Raji (cell line): ENCODE measurements around the gene PEX7.

Experiments
- POLR2A ChIP-seq: IDR thresholded peaks from 2 replicates; pipeline ENCODE4 v1.6.1; 2011; ENCODE audit warnings: low read depth, low read length, control low read depth; ENCODE audit not compliant: insufficient read depth

PEX7 gene

GRCh38 chr6:136809091-136809860 lies 13.1 kb upstream of the PEX7 start:
- TF ChIP-seq POLR2A = no peak

DNA sequence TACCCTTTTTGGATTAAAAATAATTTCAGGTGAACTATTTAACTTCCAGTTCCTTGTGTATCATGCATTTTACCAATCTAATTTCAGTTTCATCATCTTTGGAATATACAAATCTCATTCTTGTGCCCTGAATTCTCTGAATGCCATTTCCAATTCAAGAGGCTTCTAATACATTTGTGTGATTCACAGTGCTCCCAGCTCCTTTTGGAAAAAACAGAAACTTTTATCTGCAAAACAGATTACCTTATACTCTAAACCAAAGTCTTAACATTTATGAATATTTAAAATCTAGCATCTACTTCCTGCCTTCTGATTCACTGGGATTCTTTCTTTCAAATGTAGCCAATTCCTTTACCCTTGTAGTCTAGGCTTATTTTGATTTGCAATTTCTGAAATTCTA lies 11.1 kb upstream of the PEX7 start:
- TF ChIP-seq POLR2A = no peak

DNA sequence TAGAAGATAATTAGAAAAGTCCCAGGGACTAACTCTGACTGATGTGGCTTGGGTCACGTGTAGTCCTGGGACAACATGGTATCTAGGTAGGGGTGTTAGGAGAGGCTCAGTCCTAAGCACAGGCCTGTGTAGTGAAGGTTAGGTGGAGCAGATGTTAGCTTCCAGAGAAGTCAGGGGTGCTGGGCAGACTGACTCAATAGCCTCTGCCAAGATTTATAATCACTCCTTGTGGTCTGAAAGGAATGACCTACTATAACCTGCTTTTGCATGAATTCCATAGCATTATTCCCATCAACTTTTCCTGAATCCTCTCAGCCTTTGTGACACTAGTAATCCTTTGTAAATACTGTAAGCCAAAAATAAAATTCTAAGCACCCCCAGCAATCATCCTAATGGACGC lies 10.2 kb upstream of the PEX7 start:
- no peak for TF ChIP-seq POLR2A

- no peak for TF ChIP-seq POLR2A
Observed at GRCh38 chr6:136816656-136817055, 5.7 kb upstream of the PEX7 start.

GRCh38 chr6:136820561-136820960 lies 1.8 kb upstream of the PEX7 start:
- TF ChIP-seq POLR2A = no peak

DNA sequence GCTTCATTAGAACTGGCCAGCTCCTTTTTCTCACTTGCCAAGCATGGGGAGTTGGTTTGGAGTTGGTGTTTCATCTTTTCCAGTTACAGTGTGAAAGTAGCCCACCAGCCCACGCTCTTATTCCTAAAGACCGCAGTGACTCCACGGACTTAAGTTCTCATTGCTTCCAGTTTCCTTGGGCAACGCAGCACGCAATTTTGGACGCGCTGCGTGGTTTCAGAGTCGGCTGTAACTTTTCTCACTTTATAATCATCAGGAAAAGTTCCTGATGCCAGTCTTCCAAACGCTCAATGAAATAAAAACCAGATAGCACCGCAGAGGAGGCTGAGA lies 381 bp upstream of the PEX7 start:
- no peak for TF ChIP-seq POLR2A

- no peak for TF ChIP-seq POLR2A
Observed at GRCh38 chr6:136823128-136823660, 802 bp downstream of the PEX7 start.

GRCh38 chr6:136826216-136826615 lies 3.8 kb downstream of the PEX7 start:
- no peak for TF ChIP-seq POLR2A

GRCh38 chr6:136831873-136832562 lies 9.6 kb downstream of the PEX7 start:
- no peak for TF ChIP-seq POLR2A

- no peak for TF ChIP-seq POLR2A
Observed at GRCh38 chr6:136840276-136841001, 18.0 kb downstream of the PEX7 start.

- TF ChIP-seq POLR2A = no peak
Observed at GRCh38 chr6:136843210-136843609, 20.8 kb downstream of the PEX7 start.

DNA sequence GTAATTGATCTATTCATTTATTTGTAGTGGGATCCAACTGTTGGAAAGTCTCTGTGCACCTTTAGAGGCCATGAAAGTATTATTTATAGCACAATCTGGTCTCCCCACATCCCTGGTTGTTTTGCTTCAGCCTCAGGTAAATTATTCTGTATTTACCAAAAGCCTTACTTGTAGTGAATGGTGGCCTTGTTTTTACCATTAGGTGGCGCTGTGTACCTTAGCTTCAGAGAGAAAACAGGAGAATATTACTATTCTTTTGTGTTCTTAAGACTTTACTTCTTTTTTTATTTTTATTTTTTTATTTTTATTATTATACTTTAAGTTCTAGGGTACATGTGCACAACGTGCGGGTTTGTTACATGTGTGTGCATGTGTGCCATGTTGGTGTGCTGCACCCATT lies 23.7 kb downstream of the PEX7 start:
- TF ChIP-seq POLR2A = no peak

GRCh38 chr6:136859430-136859829 lies 37.0 kb downstream of the PEX7 start:
- no peak for TF ChIP-seq POLR2A

DNA sequence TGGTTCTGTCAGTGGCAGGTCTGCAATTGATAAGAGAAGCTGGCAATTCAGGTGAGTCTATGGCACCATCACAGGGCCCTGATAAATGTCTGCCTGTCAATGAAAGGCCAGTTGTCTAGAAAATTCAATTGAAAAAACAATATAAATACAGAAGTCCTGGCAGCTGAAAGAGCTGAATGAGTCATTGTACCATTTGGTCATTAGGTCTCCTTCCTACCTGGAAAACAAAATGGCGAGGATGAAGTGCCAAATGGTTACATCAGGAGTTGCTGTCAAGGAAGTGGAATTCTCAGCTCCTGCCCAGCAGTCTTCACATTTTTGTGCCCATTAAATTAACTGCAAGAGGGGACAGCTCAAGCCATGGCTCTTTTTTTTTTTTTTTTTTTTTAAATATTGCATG lies 37.7 kb downstream of the PEX7 start:
- no peak for TF ChIP-seq POLR2A

DNA sequence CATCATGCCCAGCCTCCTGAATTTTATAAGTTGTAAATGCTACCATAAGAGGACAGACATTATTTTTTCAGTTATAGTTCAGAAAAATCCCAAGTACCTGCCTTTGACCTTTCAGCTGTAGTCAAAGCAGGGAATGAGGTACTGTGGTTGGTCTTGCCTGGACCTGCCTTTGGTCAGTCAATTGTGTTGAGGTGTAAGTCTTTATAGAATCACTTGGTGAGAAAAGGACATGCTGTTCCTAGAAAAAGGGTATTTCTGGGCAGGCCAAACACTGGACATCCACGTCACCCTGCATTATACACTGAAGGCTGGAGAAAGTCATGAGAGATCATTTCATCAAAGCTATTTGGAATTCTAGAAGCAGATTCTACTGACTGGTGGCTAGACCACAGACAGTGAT lies 40.3 kb downstream of the PEX7 start:
- no peak for TF ChIP-seq POLR2A

DNA sequence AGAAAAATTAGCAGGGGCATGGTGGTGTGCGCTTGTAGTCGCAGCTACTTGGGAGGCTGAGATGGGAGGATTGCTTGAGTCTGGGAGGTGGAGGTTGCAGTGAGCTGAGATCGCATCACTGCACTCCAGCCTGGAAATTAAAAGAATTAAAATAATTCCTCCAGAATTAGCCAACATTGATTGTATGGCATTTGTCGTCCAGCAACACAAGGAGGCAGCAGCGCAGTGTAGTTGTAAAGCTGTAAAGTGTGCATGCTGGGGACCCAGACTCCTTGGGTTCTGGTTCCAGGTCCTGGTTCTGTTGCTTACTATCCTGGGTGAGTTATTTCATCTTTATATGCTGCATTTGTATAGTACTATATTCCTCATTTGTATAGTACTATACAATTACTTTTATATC lies 41.4 kb downstream of the PEX7 start:
- no peak for TF ChIP-seq POLR2A
